HepG2 (cell line): ENCODE data around the gene SENP5. TPM values are rescaled to one million over a fixed set of nuclear protein-coding genes. Genes with fewer than 3 reads are reported as not detected.

Source experiments
- ATAC-seq: fragments of 200-7000 bp; cut with Tn5 transposase; 3 replicates; pipeline ENCODE4 v1.9.1; 2020; ENCODE audit warnings: mild to moderate bottlenecking, moderate library complexity
- BruUV-seq: library from RNA; stranded (reverse); fragments of 400-500 nt; replicated peaks from 2 replicates; lab custom pipeline; 2021; lab: Mats Ljungman, UMichigan
- CTCF ChIA-PET: fragments of 300-600 bp; formaldehyde crosslinking; extraction: SDS; loops from one replicate; lab custom pipeline; 2021; ENCODE audit warnings: low total read pairs, inconsistent platforms, low intra/inter-chr PET ratio; lab: Yijun Ruan, JAX
- POLR2A ChIA-PET: fragments of 350-600 bp; sonication (Branson Sonifier 250); formaldehyde crosslinking; loops from one replicate; lab custom pipeline; 2020; ENCODE audit warnings: antibody characterized with exemption, inconsistent platforms; lab: Yijun Ruan, JAX
- DNase-seq: peaks from one replicate; pipeline ENCODE4 v3.0.0-alpha.2; 2015; ENCODE audit warnings: low spot score
- FAIRE-seq: peaks from 3 replicates; lab custom pipeline; 2011; peaks lifted over from hg19 to GRCh38; lab: Jason Lieb, UNC
- H2AFZ ChIP-seq: one replicate; pipeline ENCODE4 v1.6.1; 2011; ENCODE audit warnings: low read length, inconsistent platforms
- H3K27ac ChIP-seq: fragments of 300-600 bp; 3 replicates; pipeline ENCODE4 v1.8.0; 2011; ENCODE audit warnings: mixed run types, mild to moderate bottlenecking, mixed read lengths, low read length, inconsistent platforms; ENCODE audit not compliant: insufficient read depth; ENCODE audit errors: extremely low read length
- H3K27me3 ChIP-seq, 2 experiments: fragments of 200-600 bp in 1 of 2; 2 replicates in 1 of 2; 3 replicates in 1 of 2; pipeline versions ENCODE4 v1.6.0 to v1.8.0; 2011; ENCODE audit warnings: low read length in 2 of 2, mild to moderate bottlenecking in 2 of 2, moderate library complexity in 2 of 2, inconsistent platforms in 1 of 2; ENCODE audit not compliant: insufficient read depth in 2 of 2, control insufficient read depth in 1 of 2
- H3K36me3 ChIP-seq, 2 experiments: fragments of 200-600 bp in 1 of 2; replicated peaks in 1 of 2; 2 replicates in 1 of 2; 3 replicates in 1 of 2; pipeline versions ENCODE4 v1.5.1 to v1.8.0; 2011; ENCODE audit warnings: low read length in 2 of 2, inconsistent platforms in 1 of 2; ENCODE audit not compliant: insufficient read depth in 2 of 2, control insufficient read depth in 1 of 2
- H3K4me1 ChIP-seq: 2 replicates; pipeline ENCODE4 v1.5.1; 2012; ENCODE audit warnings: low read length, inconsistent platforms; ENCODE audit not compliant: insufficient read depth
- H3K4me2 ChIP-seq: 2 replicates; pipeline ENCODE4 v1.6.0; 2011; ENCODE audit warnings: low read depth, low read length, inconsistent platforms
- H3K4me3 ChIP-seq, 3 experiments: fragments of 200-600 bp in 1 of 3; sonication (generic), shearing (Covaris generic) in 1 of 3; replicated peaks in 1 of 3; 2 replicates each; pipeline ENCODE4 v1.5.1; 2011 to 2016; ENCODE audit warnings: low read length in 3 of 3, inconsistent platforms in 2 of 3, low read depth in 2 of 3, mild to moderate bottlenecking in 2 of 3, control low read depth in 1 of 3, mixed read lengths in 1 of 3; ENCODE audit not compliant: insufficient read depth in 1 of 3
- H3K79me2 ChIP-seq: one replicate; pipeline ENCODE4 v1.6.1; 2011; ENCODE audit warnings: low read length, inconsistent platforms; ENCODE audit not compliant: insufficient read depth
- H3K9ac ChIP-seq: 2 replicates; pipeline ENCODE4 v1.6.0; 2011; ENCODE audit warnings: mild to moderate bottlenecking, low read depth, low read length, inconsistent platforms; ENCODE audit not compliant: insufficient read depth
- H3K9me3 ChIP-seq: 2 replicates; pipeline ENCODE4 v1.5.1; 2012; ENCODE audit warnings: mild to moderate bottlenecking, low read length
- H4K20me1 ChIP-seq: 2 replicates; pipeline ENCODE4 v1.6.0; 2011; ENCODE audit warnings: inconsistent platforms, mild to moderate bottlenecking, low read length, moderate library complexity; ENCODE audit not compliant: insufficient read depth
- ADNP ChIP-seq: sonication (generic); formaldehyde crosslinking; IDR thresholded peaks from 2 replicates; pipeline ENCODE4 v1.4.0; 2020; ENCODE audit warnings: missing genetic modification reagents
- HNF4G ChIP-seq, 2 experiments: sonication (generic) in 1 of 2; formaldehyde crosslinking in 1 of 2; IDR thresholded peaks; 2 replicates each; pipeline versions ENCODE4 v1.4.0 to v1.6.1; 2011 to 2020; ENCODE audit warnings: borderline replicate concordance in 2 of 2, low read depth in 2 of 2, mild to moderate bottlenecking in 2 of 2, low read length in 1 of 2, missing genetic modification reagents in 1 of 2, moderate library complexity in 1 of 2
- KMT2B ChIP-seq: IDR thresholded peaks from 2 replicates; pipeline ENCODE4 v1.6.1; 2016; ENCODE audit warnings: missing genetic modification reagents, missing compliant biosample characterization
- MBNL3 ChIP-seq: fragments of 250-450 bp; sonication (Bioruptor Pico); conservative IDR thresholded peaks from 2 replicates; pipeline ENCODE4 v1.8.0; 2022; ENCODE audit warnings: mild to moderate bottlenecking, inconsistent platforms
- RBFOX2 ChIP-seq: fragments of 200-400 bp; formaldehyde crosslinking; IDR thresholded peaks from 2 replicates; pipeline ENCODE4 v1.6.1; 2017; ENCODE audit warnings: low read depth, mild to moderate bottlenecking, low read length
- SIX4 ChIP-seq: sonication (generic); formaldehyde crosslinking; IDR thresholded peaks from 2 replicates; pipeline ENCODE4 v1.4.0; 2020; ENCODE audit warnings: missing genetic modification reagents
- TCF7L2 ChIP-seq: IDR thresholded peaks from 2 replicates; pipeline ENCODE4 v1.6.1; 2011; ENCODE audit warnings: mild to moderate bottlenecking, low read depth, low read length, moderate library complexity
- THYN1 ChIP-seq: sonication (generic); formaldehyde crosslinking; IDR thresholded peaks from 2 replicates; pipeline ENCODE4 v1.8.1; 2023; ENCODE audit warnings: low read depth, mild to moderate bottlenecking, moderate library complexity, missing genetic modification reagents, borderline replicate concordance
- YY1 ChIP-seq: IDR thresholded peaks from 2 replicates; pipeline ENCODE4 v1.6.1; 2011; ENCODE audit warnings: low read length, low read depth, moderate library complexity, mild to moderate bottlenecking; ENCODE audit not compliant: insufficient read depth, insufficient replicate concordance
- ZKSCAN1 ChIP-seq: fragments of 150-350 bp; IDR thresholded peaks from 2 replicates; pipeline ENCODE4 v1.6.1; 2014; ENCODE audit warnings: low read length
- ZNF256 ChIP-seq: sonication (generic); formaldehyde crosslinking; conservative IDR thresholded peaks from 2 replicates; pipeline ENCODE4 v1.4.0; 2020; ENCODE audit warnings: missing genetic modification reagents
- ZNF296 ChIP-seq: sonication (generic); formaldehyde crosslinking; conservative IDR thresholded peaks from 2 replicates; pipeline ENCODE4 v1.5.0; 2020; ENCODE audit warnings: mild to moderate bottlenecking, missing genetic modification reagents
- ZNF556 ChIP-seq: sonication (generic); formaldehyde crosslinking; IDR thresholded peaks from 2 replicates; pipeline ENCODE4 v1.4.0; 2020; ENCODE audit warnings: mild to moderate bottlenecking, missing genetic modification reagents, borderline replicate concordance
- ZNF720 ChIP-seq: sonication (generic); formaldehyde crosslinking; IDR thresholded peaks from 2 replicates; pipeline ENCODE4 v1.4.0; 2020; ENCODE audit warnings: missing genetic modification reagents
- ZNF749 ChIP-seq: sonication (generic); formaldehyde crosslinking; IDR thresholded peaks from 2 replicates; pipeline ENCODE4 v1.8.0; 2022; ENCODE audit warnings: mild to moderate bottlenecking, missing genetic modification reagents, moderate library complexity, borderline replicate concordance
- ZNF782 ChIP-seq: sonication (generic); formaldehyde crosslinking; IDR thresholded peaks from 2 replicates; pipeline ENCODE4 v1.4.0; 2020; ENCODE audit warnings: missing genetic modification reagents, mild to moderate bottlenecking, borderline replicate concordance
- WGBS: methylation state at CpG from one replicate; pipeline ENCODE4 v1.1.6; 2017; ENCODE audit warnings: low lambda C conversion rate; 5-methylcytosine and 5-hydroxymethylcytosine counted together
- in situ Hi-C: cut with HindIII; loops from 2 replicates; pipeline ENCODE4 v1.10.0; 2017; ENCODE audit warnings: low pct_unique_long_range_greater_than_20kb; ENCODE audit not compliant: extremely low pct_ligation_motif_present
- intact Hi-C: fragments of 100-400 bp; cut with micrococcal nuclease; formaldehyde crosslinking; loops from one replicate; pipeline ENCODE4 v1.10.0; 2022; ENCODE audit not compliant: unreplicated experiment
- polyA plus RNA-seq, 8 experiments: library from polyadenylated mRNA; depleted of rRNA in 3 of 8; stranded (reverse) in 7 of 8; unstranded in 1 of 8; fragments of >200 nt; fragmentation: Illumina TruSeq in 4 of 8; extraction: Trizol in 4 of 8; gene quantifications; 2 replicates each; pipeline versions ENCODE4 v1.2.1 to v1.2.3, GENCODE V29; 2011 to 2016; ENCODE audit warnings: low read depth in 4 of 8, missing spikeins in 1 of 8, mixed read lengths in 1 of 8; ENCODE audit not compliant: insufficient read depth in 1 of 8
- total RNA-seq, 5 experiments: library from RNA; depleted of rRNA; stranded (reverse); fragments of >200 nt; fragmentation: Illumina TruSeq; extraction: Trizol; gene quantifications; 2 replicates each; pipeline ENCODE4 v1.2.3, GENCODE V29; 2016; ENCODE audit warnings: low read depth in 1 of 5
- TF ChIP-seq, protein P1 (sequence below): sonication (generic); formaldehyde crosslinking; IDR thresholded peaks from 2 replicates; pipeline ENCODE4 v1.4.0; 2020; ENCODE audit warnings: missing genetic modification reagents
- TF ChIP-seq, protein P2 (sequence below): sonication (generic); formaldehyde crosslinking; IDR thresholded peaks from 2 replicates; pipeline ENCODE4 v1.5.1; 2020; ENCODE audit warnings: missing genetic modification reagents, mild to moderate bottlenecking, borderline replicate concordance
- TF ChIP-seq, protein P3 (sequence below): sonication (generic); formaldehyde crosslinking; IDR thresholded peaks from 2 replicates; pipeline ENCODE4 v1.5.0; 2020; ENCODE audit warnings: missing genetic modification reagents
- TF ChIP-seq, protein P4 (sequence below): sonication (generic); formaldehyde crosslinking; IDR thresholded peaks from 2 replicates; pipeline ENCODE4 v1.8.0; 2022; ENCODE audit warnings: mild to moderate bottlenecking, missing genetic modification reagents, borderline replicate concordance

The SENP5 gene
- total and polyA plus RNA-seq, 2 of the 13 experiments (the other 11 are each of a cell fraction or from before 2014, with no cell fraction given), result 17.6 to 30.9 TPM

DNA sequence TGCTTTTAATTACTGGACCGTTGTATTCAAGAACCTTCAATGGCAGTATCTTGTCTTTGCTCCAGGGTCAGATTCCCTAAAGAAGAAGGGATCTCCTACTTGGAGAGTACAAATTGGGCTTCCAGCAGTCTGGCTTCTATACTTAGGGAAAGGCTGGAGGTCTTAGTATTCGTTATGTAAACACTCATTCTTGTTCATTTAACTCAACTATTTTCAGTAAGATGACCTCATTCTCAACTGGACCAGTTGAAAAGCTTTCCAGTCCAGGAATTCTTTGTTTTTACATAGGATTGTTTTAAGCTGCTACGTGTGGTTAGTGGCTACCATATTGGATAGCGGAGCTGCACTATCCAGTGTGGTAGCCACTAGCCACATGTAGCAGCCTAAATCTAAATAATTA is 4.6 kb downstream of the SENP5 start:
- ATAC-seq, result no peak
- DNase-seq, result no peak
- Histone ChIP-seq H3K27ac (no peak overlapping the region), H3K9ac (no peak overlapping the region), H2AFZ (no peak overlapping the region), H3K36me3 (peaks cover 1 to 8% of the 10 kb centered on the region in 2 experiments; a peak in 4 of 5 replicates), H3K4me3 (no peak overlapping the region), H3K79me2 (peaks cover 87% of the 10 kb centered on the region), H4K20me1 (peaks cover 15% of the 10 kb centered on the region), H3K27me3 (no peaks in the 10 kb centered on the region), H3K4me1 (peaks cover 28% of the 10 kb centered on the region), H3K9me3 (no peaks in the 10 kb centered on the region), H3K4me2 (no peak overlapping the region)
- 97% methylated on average over 4 of the region's 4 CpGs for WGBS
- TF ChIP-seq YY1 (no peak), ZNF782 (CRISPR knock-in tag) (no peak), HNF4G (IDR thresholded peaks at IDR 0.05; ENCODE audit: borderline replicate concordance, low read depth, low read length) (no peak), HNF4G (CRISPR knock-in tag; IDR thresholded peaks at IDR 0.05; ENCODE audit: borderline replicate concordance, low read depth) (no peak), ADNP (CRISPR knock-in tag) (no peak), TCF7L2 (no peak), SIX4 (CRISPR knock-in tag) (no peak), MBNL3 (CRISPR knock-in tag) (no peak), ZNF256 (CRISPR knock-in tag) (no peak), ZNF749 (no peak), RBFOX2 (no peak), THYN1 (CRISPR knock-in tag) (no peak), ZNF296 (CRISPR knock-in tag) (no peak), KMT2B (CRISPR knock-in tag) (no peak), ZNF556 (CRISPR knock-in tag) (no peak), ZNF720 (CRISPR knock-in tag) (no peak), ZKSCAN1 (no peak)
- TF ChIP-seq, protein P1, sequence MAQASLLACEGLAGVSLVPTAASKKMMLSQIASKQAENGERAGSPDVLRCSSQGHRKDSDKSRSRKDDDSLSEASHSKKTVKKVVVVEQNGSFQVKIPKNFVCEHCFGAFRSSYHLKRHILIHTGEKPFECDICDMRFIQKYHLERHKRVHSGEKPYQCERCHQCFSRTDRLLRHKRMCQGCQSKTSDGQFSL (CRISPR knock-in tag), result no peak
- TF ChIP-seq, protein P2, sequence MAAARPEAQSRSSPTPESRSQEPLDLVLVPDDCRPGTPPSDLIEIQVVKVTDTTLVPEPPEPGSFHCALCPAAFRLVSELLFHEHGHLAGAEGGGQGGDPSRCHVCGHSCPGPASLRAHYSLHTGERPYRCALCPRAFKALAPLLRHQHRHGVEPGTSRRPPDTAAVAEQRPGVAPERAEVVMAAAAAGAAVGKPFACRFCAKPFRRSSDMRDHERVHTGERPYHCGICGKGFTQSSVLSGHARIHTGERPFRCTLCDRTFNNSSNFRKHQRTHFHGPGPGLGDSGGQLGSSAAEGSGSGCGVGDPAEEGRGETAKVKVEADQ (CRISPR knock-in tag), result no peak
- TF ChIP-seq, protein P3, sequence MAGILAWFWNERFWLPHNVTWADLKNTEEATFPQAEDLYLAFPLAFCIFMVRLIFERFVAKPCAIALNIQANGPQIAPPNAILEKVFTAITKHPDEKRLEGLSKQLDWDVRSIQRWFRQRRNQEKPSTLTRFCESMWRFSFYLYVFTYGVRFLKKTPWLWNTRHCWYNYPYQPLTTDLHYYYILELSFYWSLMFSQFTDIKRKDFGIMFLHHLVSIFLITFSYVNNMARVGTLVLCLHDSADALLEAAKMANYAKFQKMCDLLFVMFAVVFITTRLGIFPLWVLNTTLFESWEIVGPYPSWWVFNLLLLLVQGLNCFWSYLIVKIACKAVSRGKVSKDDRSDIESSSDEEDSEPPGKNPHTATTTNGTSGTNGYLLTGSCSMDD (CRISPR knock-in tag), result no peak
- TF ChIP-seq, protein P4, sequence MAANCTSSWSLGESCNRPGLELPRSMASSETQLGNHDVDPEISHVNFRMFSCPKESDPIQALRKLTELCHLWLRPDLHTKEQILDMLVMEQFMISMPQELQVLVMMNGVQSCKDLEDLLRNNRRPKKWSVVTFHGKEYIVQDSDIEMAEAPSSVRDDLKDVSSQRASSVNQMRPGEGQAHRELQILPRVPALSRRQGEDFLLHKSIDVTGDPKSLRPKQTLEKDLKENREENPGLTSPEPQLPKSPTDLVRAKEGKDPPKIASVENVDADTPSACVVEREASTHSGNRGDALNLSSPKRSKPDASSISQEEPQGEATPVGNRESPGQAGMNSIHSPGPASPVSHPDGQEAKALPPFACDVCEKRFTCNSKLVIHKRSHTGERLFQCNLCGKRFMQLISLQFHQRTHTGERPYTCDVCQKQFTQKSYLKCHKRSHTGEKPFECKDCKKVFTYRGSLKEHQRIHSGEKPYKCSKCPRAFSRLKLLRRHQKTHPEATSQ, result no peak
- ChIA-PET CTCF (no interaction called here), POLR2A (no interaction called here)
- no TSS peak for BruUV-seq
- in situ Hi-C loops (no loop called here), intact Hi-C loops (no loop called here)
- no peak for FAIRE-seq
